Femur (tissue), 1 donor: ENCODE data around the gene KLHL14.
A peak's percentile ranks its signal among the peaks of the same experiment; 100 is the strongest.
"Not testable (repeated sequence)": the region's sequence is repeated elsewhere in the genome, so short reads cannot be mapped to it uniquely, and the experiment has no call there.

Source experiments
- DNase-seq: peaks from one replicate; pipeline ENCODE4 v3.0.0-alpha.2; 2017

The KLHL14 gene

GRCh38 chr18:32772581-32773381 is at the start of gene KLHL14:
TSS of gene KLHL14 (minus strand) at chr18:32773023. CDS start at chr18:32770591, 2,432 bp downstream.
- no peak for DNase-seq

- no peak for DNase-seq
Measured at GRCh38 chr18:32822197-32822596, 49.4 kb upstream of the KLHL14 start.

DNA sequence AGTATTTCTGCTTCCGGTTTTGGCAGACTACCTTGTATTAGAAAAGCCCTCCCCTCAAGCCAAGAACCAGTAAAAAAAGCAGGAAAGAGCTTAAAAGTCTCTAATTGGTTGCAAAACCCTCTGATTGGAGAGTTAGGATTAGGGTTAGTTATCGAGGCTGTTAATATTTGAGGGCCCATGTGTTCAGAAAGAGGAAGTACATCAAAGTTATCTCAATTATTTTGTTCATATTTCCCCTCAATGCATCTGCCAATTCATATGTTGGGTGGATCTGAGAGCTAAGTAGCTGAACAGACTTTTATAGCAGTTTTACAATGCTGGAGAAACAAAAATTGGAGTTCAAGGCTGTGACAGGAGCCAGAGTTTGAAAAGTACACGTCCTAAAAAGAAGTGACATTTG is 43.1 kb upstream of the KLHL14 start:
- DNase-seq = no peak

DNA sequence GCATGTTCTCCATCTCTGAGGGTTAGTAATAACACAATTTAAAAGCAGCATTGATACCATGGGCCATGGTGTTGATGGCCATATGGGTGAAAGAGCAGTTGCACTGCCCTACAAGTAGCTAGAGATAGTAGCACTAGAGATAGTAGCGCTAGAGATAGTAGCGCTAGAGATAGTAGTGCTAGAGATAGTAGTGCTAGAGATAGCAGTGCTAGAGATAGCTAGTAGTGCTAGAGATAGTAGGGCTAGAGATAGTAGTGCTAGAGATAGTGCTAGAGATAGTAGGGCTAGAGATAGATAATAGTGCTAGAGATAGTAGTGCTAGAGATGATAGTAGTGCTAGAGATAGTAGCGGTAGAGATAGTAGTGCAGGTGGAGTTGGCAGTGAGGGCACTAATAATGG is 39.5 kb upstream of the KLHL14 start:
- DNase-seq = no peak

GRCh38 chr18:32810314-32810713 is 37.5 kb upstream of the KLHL14 start:
- DNase-seq = no peak

GRCh38 chr18:32805354-32805753 is 32.5 kb upstream of the KLHL14 start:
- no peak for DNase-seq

GRCh38 chr18:32804134-32804888 is 31.5 kb upstream of the KLHL14 start:
- DNase-seq = no peak

- DNase-seq = no peak
Measured at GRCh38 chr18:32803568-32803967, 30.7 kb upstream of the KLHL14 start.

- DNase-seq = no peak
Measured at GRCh38 chr18:32802591-32803451, 30.0 kb upstream of the KLHL14 start.

DNA sequence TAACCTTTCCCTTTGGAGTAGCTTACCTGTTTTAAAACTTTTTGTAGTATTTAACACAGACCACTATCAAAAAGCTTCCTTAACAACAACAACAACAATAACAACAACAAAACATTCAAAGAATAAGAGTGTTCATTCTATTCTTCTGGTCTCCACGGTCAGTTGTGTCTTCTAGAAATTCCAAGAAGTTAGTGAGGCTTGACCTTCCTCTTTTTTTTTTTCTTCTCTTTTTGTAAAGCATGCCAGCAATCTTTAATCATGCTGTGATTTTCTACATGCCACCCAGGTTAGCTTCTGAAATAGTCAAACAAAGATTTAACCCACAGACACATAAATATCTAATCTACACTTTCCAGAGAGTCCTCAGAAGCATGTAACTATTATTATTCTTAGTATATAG is 28.4 kb upstream of the KLHL14 start:
- no peak for DNase-seq

GRCh38 chr18:32798209-32798960 is 25.6 kb upstream of the KLHL14 start:
- no peak for DNase-seq

- DNase-seq = not testable (repeated sequence)
Measured at GRCh38 chr18:32794667-32795066, 21.8 kb upstream of the KLHL14 start.

GRCh38 chr18:32779010-32779409 is 6.2 kb upstream of the KLHL14 start:
- DNase-seq = no peak

GRCh38 chr18:32777049-32777448 is 4.2 kb upstream of the KLHL14 start:
- DNase-seq = no peak

DNA sequence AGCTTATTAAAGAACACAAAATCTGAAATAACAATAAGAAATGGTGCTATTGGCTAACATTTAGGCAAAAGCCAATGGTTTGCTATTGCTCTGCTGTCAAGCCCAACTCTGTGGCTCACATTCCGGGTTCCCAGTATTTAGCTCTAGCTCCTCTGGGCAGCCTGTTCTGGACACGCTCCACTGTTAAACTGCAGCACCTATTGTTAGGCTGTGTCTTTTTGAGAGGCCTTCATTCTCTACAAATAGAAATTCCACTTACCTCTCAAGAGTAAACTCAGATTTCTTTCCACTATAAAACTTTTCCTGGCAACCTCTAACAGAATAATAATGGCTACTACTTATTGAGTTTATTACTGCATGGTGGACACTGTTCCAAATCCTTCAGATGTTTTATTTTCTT is 3.7 kb upstream of the KLHL14 start:
- DNase-seq = no peak

DNA sequence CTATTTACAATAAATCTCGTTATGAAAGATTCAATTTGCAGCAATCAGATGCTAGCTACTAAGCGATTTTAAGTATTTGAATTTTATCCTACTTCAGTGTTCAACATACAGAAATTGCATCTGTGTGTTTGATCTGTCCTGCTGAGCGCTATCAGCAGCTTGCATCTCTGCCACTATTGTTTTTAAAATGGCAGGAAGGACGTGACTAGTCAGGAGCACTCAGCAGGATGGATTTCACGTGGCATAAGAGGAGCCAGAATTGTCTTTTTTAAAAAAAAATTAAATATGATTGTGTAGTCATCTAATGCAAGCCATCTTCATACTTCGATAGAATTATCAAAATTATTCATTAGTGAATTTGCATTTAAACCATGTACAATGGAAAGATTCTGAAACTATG is 2.8 kb upstream of the KLHL14 start:
- DNase-seq = no peak

GRCh38 chr18:32773382-32773712 is 524 bp upstream of the KLHL14 start:
- no peak for DNase-seq

- peak; percentile 49 for DNase-seq
Measured at GRCh38 chr18:32771871-32772580, 797 bp downstream of the KLHL14 start.

DNA sequence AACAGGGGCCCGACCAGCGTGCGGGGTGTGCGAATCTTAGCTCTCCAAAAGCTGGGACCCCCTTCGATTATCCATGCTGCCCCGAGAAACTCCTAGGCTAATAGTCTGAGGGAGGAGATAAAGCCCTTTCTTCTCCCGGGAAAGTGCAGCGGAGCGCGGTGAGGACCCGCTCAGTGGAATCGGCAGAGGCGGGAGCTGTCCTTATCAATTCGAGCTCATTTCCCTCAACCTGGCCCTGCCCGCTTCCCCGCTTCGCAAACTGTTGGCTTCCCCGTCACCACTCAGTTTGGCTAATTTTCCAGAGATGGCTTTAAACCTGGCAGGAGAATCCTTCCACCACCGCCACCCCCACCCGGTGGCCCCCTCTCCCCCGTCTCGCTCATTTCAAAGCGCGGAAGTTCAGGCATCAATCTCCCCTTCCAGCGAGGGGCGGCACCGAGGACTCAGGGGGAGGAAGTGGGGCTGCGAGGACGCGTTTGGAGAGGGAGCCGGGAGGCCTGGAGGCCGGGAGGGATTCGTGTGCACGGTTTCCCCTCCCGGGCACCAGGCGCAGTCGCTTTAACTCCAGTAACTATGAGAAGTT is 1.6 kb downstream of the KLHL14 start:
- peak; percentile 28 for DNase-seq

DNA sequence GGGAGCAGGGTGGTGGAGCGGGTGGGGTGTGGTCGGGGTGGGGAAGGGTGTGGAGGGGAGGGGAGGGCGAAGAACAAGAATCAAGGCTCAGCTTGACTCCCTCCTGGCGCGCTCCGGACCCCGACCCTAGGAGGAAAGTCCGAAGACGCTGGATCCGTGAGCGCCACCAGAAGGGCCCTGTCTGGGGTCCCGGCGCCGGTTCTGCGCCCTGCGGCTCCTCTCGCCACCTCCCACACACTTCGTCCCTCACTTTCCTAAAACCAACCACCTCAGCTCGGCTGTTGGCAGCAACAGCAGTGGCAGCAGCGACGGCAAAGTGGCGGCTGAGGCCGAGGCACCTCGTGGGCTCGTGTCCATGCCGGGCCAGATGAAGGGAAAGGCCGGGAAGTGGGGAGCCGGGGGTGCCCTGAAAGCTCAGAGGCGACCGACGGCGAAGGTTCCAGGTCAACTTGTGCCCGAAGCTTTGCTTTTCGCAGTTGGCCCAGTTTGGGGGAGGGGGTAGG is 2.1 kb downstream of the KLHL14 start:
- DNase-seq = no peak

- DNase-seq = peak; percentile 25
Measured at GRCh38 chr18:32770054-32770665, 2.7 kb downstream of the KLHL14 start.
